Central memory CD8-positive, alpha-beta T cell (primary cell): ENCODE measurements around the gene ERC2.

Source experiments
- ATAC-seq: fragments of 150-1000 bp; cut with Tn5 transposase; replicated peaks from 2 replicates; pipeline ENCODE4 v1.10.0; 2022; ENCODE audit warnings: mild to moderate bottlenecking, moderate FRiP score, moderate number of reproducible peaks; ENCODE audit not compliant: poor library complexity, severe bottlenecking; ENCODE audit errors: extremely low read depth
- DNase-seq, 2 donors: peaks; one replicate each; pipeline ENCODE4 v3.0.0; 2021; ENCODE audit warnings: low spot score in 2 of 2
- H3K27ac Mint-ChIP-seq: one replicate; pipeline ENCODE4 v1.8.0; 2022; ENCODE audit warnings: low read depth, mild to moderate bottlenecking, moderate library complexity, mixed read lengths
- H3K27me3 Mint-ChIP-seq: one replicate; pipeline ENCODE4 v1.8.0; 2022; ENCODE audit warnings: mixed read lengths
- H3K36me3 Mint-ChIP-seq: one replicate; pipeline ENCODE4 v1.8.0; 2022; ENCODE audit warnings: mild to moderate bottlenecking, moderate library complexity, mixed read lengths; ENCODE audit not compliant: insufficient read depth
- H3K4me1 Mint-ChIP-seq: one replicate; pipeline ENCODE4 v1.8.0; 2022; ENCODE audit warnings: mixed read lengths
- H3K4me3 Mint-ChIP-seq: one replicate; pipeline ENCODE4 v1.8.0; 2022; ENCODE audit warnings: mild to moderate bottlenecking, moderate library complexity, mixed read lengths
- H3K9me3 Mint-ChIP-seq: one replicate; pipeline ENCODE4 v1.8.0; 2022; ENCODE audit warnings: mixed read lengths

The ERC2 gene

DNA sequence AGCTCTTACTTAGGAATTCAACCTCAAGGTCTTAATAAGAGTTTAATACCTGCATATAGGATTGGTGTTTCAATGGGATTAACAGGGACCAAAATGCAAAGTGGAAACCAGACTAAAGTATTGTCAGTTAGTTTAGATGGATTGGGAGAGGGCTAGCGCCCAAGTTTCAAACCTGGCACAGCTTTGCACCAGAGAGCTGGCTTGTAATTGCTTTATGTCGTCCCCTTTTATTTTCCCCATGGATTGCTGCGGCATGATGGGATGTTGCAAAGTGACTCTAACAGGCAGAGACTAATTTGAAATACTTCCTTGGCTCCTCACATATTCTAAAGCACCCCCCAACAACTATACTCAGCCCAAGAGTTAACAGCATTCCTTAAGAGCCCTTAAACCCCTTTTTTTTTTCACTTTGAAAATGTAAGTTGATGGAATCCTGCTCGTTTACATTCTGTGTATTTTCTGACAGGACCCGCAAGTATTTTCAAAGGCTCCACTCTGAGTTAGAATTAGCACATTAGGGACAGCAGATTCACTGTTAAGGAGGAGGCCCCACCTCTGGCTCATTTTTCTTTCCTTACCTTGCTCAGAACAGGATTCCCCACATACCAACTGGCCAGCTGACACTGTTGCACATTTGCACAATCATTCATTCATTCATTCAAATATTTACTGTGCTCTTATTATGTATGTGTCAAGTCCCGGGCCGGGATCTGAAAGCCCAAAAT, 214.2 kb downstream of the ERC2 start:
- no peak overlapping the region for H3K27ac Mint-ChIP-seq
- no peak for ATAC-seq

DNA sequence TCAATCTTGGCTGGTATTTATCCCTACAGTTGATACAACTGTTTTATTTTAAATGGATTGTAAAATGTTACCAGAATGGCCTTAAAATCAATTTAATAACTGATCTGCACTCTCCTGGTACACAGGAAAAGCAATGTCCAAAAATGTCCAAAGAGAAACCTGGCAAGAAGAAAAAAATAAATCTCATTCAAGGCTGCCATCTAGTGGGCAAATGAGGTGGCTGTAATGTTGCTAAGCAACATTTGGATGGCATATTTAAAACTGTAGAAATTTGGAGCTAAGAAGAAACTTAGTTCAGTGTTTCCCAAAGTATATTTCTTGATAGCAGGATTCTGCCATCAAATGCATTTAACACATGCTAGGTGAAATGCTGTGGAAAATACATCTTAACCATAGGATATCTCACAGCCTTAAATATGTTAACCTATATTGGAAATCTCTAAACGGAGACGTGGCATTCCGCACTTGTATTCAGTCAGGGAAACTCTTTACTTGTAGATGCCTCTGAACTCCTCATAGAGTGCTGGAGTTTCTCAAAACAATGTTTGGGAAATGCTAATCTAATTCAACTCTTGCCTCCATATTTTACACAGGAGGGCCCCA, 216.8 kb downstream of the ERC2 start:
- ATAC-seq (no peak), DNase-seq (no peak)
- no peak overlapping the region for H3K27ac Mint-ChIP-seq
- H3K4me1 Mint-ChIP-seq: no peaks in the 10 kb centered on the region
- no peak overlapping the region for H3K4me3 Mint-ChIP-seq
- H3K9me3 Mint-ChIP-seq: no peaks in the 10 kb centered on the region
- no peaks in the 10 kb centered on the region for H3K36me3 Mint-ChIP-seq
- peaks cover 1% of the 10 kb centered on the region for H3K27me3 Mint-ChIP-seq

More for the DNA sequence above, 214.2 kb downstream of the ERC2 start:
- Mint-ChIP-seq H3K36me3 (no peaks in the 10 kb centered on the region), H3K4me3 (no peak overlapping the region), H3K4me1 (no peaks in the 10 kb centered on the region), H3K9me3 (no peaks in the 10 kb centered on the region), H3K27me3 (peaks cover 17% of the 10 kb centered on the region)
- no peak for DNase-seq

DNA sequence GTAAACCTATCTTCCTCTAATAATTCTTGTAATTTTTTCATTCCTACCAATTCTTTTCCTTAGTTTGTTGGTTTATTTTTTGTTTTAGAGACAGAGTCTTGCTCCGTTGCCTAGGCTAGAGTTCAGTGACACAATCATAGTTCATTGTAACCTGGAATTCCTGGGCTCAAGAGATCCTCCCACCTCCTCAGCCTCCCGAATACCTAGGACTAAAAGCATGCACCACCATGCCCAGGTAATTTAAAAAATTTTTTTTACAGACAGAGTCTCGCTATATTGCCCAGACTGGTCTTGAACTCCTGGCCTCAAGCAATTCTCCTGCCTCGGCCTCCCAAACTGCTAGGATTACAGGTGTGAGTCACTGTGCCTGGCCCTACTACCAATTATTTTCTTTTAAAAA, 220.2 kb downstream of the ERC2 start:
- DNase-seq (no peak), ATAC-seq (no peak)
- Mint-ChIP-seq H3K4me3 (no peak overlapping the region), H3K36me3 (no peaks in the 10 kb centered on the region), H3K27ac (no peak overlapping the region), H3K4me1 (no peaks in the 10 kb centered on the region), H3K27me3 (no peaks in the 10 kb centered on the region), H3K9me3 (no peaks in the 10 kb centered on the region)

DNA sequence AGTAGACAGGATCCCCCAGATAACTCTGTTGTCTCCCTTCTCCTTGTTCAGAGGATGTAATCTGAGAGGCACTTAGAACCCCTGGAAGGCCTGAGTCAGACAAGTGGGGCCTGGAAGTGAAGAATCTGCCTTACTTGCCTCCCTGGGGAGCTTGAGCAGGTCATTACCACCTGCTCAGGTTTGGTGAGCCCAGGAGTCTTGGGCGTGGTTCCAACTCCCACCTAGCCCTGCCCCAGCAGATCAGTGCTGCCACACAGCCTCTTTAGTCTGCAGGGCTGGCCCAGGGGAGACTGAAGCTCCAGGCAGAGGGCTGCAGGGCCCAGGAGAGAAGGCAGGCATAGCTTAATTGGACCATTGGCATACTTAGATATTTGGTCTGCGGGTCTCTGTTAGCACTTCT, 230.0 kb downstream of the ERC2 start:
- DNase-seq: no peak
- H3K4me1 Mint-ChIP-seq: no peaks in the 10 kb centered on the region
- H3K27me3 Mint-ChIP-seq: peaks cover 21% of the 10 kb centered on the region
- no peak for ATAC-seq
- H3K9me3 Mint-ChIP-seq: no peaks in the 10 kb centered on the region
- H3K4me3 Mint-ChIP-seq: no peak overlapping the region
- H3K27ac Mint-ChIP-seq: no peak overlapping the region
- H3K36me3 Mint-ChIP-seq: no peaks in the 10 kb centered on the region

DNA sequence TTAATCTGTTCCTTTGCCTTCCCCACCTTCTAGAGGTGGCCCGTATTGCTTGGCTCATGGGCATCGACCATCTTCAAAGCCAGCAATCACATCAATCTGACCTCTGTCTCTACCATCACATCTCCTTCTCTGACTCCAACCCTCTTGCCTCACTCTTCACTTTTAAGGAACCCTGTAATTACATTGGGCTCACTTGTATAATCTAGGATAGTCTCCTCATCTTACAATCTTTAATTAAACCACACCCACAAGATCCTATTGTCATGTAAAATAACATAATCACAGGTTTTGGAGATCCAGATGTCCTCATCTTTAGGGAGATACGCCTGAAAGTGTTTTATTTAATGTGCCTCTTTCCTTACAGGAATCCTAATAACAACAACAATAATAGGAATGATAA, 234.5 kb downstream of the ERC2 start:
- ATAC-seq (no peak), DNase-seq (no peak)
- H3K36me3 Mint-ChIP-seq: peaks cover 2% of the 10 kb centered on the region
- H3K9me3 Mint-ChIP-seq: no peaks in the 10 kb centered on the region
- no peak overlapping the region for H3K27ac Mint-ChIP-seq
- no peak overlapping the region for H3K4me3 Mint-ChIP-seq
- H3K4me1 Mint-ChIP-seq: no peaks in the 10 kb centered on the region
- peaks cover 22% of the 10 kb centered on the region for H3K27me3 Mint-ChIP-seq

DNA sequence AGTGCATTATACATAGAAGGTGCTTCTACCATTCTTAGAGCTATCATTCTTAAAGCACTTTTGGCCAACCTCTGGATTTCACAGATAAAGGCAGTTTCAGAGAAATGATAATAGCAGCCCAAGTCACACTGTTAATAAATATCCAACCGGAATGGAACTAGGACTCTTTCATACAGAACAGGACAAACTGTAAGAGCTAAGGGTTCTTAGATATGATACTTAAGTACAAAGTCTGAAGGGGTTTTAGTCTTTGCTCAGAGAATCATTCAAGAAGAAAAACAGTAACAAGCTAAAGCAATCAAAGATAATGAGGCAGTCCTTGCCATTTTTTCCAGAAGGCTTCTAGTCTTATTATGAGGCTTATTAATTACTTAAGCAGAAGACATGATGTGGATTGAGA, 239.0 kb downstream of the ERC2 start:
- Mint-ChIP-seq H3K27ac (no peak overlapping the region), H3K4me3 (no peak overlapping the region), H3K36me3 (peaks cover 2% of the 10 kb centered on the region), H3K27me3 (peaks cover 19% of the 10 kb centered on the region), H3K9me3 (no peaks in the 10 kb centered on the region), H3K4me1 (no peaks in the 10 kb centered on the region)
- no peak for DNase-seq
- no peak for ATAC-seq

DNA sequence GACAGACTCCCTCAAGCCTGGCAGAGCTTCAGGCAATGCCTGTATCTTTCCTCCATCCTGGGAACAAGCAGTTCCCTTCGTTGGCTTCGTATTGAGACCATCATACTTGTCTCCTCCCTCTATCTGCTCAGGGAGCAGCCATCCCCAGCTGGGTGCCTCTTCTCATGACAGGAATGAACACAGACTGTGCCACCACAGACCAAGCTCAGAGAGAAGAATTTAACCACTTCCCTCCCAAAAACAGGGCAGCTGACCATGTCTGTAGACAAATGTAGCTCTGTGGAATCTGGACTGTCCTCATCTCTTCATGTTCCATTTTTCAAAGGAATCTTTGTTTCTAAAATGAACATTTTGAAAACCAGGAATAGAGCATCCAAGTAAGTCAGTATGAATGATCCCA, 245.4 kb downstream of the ERC2 start:
- no peak overlapping the region for H3K27ac Mint-ChIP-seq
- H3K27me3 Mint-ChIP-seq: no peaks in the 10 kb centered on the region
- no peak for ATAC-seq

DNA sequence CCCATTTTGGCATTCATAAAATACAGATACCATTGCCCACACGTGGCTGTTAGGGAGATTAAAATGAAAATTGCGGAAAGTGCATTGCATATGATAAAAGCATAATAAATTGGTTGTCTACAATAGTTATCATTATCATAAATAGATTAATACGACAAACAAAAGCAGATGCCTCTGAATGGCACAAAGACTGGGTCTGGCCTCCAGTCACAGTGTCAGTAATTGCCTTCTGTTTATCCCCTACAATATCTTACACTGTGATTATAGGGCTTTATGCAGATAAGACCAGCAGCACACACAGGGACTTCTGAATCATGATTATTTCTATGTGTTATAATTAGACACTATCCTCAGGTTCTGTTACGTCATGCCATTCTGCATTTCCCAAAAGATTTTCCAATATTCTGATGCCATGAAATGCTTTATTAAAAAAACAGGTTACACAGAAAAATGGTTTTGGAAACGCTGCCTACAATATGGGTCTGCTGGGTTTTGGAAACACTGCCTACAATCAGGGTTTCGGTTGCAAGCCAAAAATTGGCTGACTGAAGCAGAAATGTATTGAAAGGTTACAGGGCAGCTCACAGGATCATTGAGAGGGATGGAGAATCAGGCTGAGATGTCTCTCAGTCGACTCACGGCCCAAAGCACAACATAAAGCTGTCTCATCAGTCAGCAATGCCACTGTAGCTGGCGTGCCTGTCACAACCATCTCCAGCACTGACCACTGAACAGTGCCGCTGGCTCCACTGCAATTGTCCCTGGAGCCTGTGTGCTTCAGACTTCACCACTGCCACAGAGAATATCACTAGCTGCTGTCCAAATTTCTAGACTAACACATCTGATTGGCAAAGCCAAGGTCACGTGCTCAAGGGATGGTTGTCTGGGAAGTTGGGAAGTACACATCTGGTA, 248.1 kb downstream of the ERC2 start:
- ATAC-seq (no peak), DNase-seq (no peak)
- Mint-ChIP-seq H3K4me1 (no peaks in the 10 kb centered on the region), H3K27ac (no peak overlapping the region), H3K36me3 (no peaks in the 10 kb centered on the region), H3K9me3 (no peaks in the 10 kb centered on the region), H3K4me3 (no peak overlapping the region), H3K27me3 (no peaks in the 10 kb centered on the region)

More for the DNA sequence above, 245.4 kb downstream of the ERC2 start:
- Mint-ChIP-seq H3K4me1 (no peaks in the 10 kb centered on the region), H3K9me3 (no peaks in the 10 kb centered on the region), H3K4me3 (no peak overlapping the region), H3K36me3 (no peaks in the 10 kb centered on the region)
- no peak for DNase-seq

DNA sequence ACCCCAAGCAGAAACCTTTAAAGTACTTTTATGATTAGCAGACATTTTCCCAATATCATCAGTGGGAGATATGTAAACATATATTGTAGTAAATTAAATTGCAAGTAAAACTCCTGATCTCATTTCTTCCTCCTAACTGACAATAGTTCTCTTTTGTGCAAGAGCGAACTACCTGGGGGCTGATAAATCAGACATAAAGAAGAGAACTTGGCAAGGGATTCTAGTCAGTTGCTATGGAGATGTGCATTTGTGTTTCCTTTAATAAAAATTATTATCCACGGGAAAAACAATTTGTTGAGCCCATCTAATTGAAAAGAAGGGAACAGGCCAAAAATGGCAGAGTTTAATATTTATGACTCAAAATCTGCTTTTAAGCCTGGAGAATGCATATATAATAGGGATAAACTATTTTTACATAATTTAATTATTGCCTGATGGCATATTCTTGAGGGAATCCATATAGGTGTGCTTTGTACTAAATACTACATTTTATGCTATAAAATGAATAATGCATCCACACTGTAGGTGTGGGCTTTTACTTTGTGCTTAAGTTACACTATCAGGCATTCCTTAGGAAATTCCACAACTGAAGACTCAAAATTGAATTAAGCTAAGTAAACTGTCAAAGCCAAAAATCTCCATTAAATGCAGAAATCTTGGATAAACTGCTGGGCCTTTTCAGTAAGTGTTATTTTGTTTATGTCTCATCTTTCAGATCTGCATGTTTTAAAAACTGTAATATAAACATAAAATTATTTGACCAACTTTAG, 258.1 kb downstream of the ERC2 start:
- ATAC-seq: no peak
- no peaks in the 10 kb centered on the region for H3K36me3 Mint-ChIP-seq
- peaks cover 9% of the 10 kb centered on the region for H3K27me3 Mint-ChIP-seq
- no peak overlapping the region for H3K27ac Mint-ChIP-seq
- H3K4me1 Mint-ChIP-seq: no peaks in the 10 kb centered on the region
- no peak for DNase-seq
- H3K4me3 Mint-ChIP-seq: no peak overlapping the region
- H3K9me3 Mint-ChIP-seq: peaks cover 11% of the 10 kb centered on the region

DNA sequence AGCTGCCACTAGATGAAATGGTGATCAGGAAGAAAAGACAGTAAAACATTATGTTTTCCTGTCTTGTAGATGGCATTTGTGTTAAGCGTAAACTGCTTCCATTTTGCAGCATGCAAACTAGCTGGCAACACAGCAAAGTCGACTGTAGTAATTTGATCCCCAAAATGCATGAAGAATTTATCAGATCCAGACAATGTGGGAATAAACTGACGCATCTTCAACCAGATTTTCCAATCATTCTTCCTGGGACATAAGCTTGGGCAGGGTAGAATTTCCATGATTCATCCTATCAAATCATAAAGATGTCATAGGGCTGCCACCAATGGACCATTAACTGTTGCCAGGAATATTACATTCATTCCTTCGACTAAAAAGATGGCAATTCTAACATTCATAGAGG, 260.3 kb downstream of the ERC2 start:
- Mint-ChIP-seq H3K36me3 (no peaks in the 10 kb centered on the region), H3K27ac (no peak overlapping the region), H3K4me1 (no peaks in the 10 kb centered on the region), H3K27me3 (peaks cover 9% of the 10 kb centered on the region), H3K4me3 (no peak overlapping the region), H3K9me3 (peaks cover 11% of the 10 kb centered on the region)
- DNase-seq (no peak), ATAC-seq (no peak)

DNA sequence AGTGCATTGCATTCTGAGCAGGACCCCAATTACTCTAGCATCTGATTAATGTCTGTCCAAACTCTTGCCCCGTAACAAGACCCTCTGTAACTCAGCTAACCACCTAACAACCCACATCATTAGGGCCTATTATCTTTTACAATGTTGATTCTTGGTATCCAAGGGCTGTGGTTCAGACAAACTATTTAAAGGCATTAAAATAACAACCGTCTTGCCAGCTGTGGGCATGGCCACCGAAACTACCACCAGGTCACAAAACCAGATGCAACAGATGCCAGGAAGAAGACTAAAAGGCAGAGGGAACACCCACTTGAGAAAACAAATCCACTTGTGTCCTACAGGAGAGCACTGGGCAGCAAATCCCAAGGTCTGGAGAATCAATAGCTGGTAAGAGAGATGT, 262.9 kb downstream of the ERC2 start:
- Mint-ChIP-seq H3K4me3 (no peak overlapping the region), H3K27ac (no peak overlapping the region), H3K36me3 (no peaks in the 10 kb centered on the region), H3K4me1 (no peaks in the 10 kb centered on the region), H3K27me3 (peaks cover 9% of the 10 kb centered on the region), H3K9me3 (peaks cover 4% of the 10 kb centered on the region)
- no peak for DNase-seq
- ATAC-seq: no peak

DNA sequence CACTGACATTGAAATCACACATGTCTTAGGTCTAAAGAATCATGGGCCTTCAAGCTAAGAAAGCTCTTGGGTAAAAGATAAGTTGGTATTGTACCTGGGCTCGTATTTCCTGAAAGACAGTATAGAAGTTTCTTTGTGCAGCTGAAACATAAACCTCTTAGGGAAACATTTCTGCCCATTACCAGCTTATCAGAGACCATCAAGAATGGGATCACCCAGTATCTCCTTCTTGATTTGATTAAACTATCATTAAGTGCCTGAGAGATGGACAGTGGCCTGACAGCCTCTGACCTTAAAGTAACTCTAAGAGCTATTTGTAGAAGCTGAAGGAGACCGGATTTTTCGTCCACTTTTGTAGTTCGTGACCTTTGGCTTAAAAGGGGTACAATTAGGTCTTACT, 265.3 kb downstream of the ERC2 start:
- Mint-ChIP-seq H3K36me3 (no peaks in the 10 kb centered on the region), H3K27me3 (no peaks in the 10 kb centered on the region), H3K9me3 (no peaks in the 10 kb centered on the region), H3K4me1 (no peaks in the 10 kb centered on the region), H3K4me3 (no peak overlapping the region), H3K27ac (no peak overlapping the region)
- ATAC-seq: no peak
- no peak for DNase-seq
